ENCODE data around the gene IGFLR1.

GRCh38 chr19:35703343-35703742 is 38.9 kb downstream of the IGFLR1 start:
- TF ChIP-seq CTCF (IDR thresholded peaks at IDR 0.05) (no peak), POLR2A (IDR thresholded peaks at IDR 0.05) (no peak)
